HG03097 (cell line): ENCODE measurements around the gene ZSWIM9.
"Not testable (repeated sequence)": the region's sequence is repeated elsewhere in the genome, so short reads cannot be mapped to it uniquely, and the experiment has no call there.

ENCODE experiments used
- ATAC-seq: cut with Tn5 transposase; IDR thresholded peaks from one replicate; pipeline ENCODE4 v1.9.1; 2021; ENCODE audit not compliant: unreplicated experiment, low FRiP score

The ZSWIM9 gene

GRCh38 chr19:48210005-48210404, 39.5 kb downstream of the ZSWIM9 start:
- no peak for ATAC-seq

GRCh38 chr19:48213959-48214358, 43.5 kb downstream of the ZSWIM9 start:
- ATAC-seq = no peak

- no peak for ATAC-seq
These were observed 46.5 kb downstream of the ZSWIM9 start for GRCh38 chr19:48216933-48217332.

GRCh38 chr19:48218997-48219396, 48.5 kb downstream of the ZSWIM9 start:
- ATAC-seq = no peak

GRCh38 chr19:48220784-48221183, 50.3 kb downstream of the ZSWIM9 start:
- not testable (repeated sequence) for ATAC-seq

GRCh38 chr19:48221628-48222027, 51.1 kb downstream of the ZSWIM9 start:
- ATAC-seq = no peak

- ATAC-seq = no peak
These were observed 60.2 kb downstream of the ZSWIM9 start for GRCh38 chr19:48230555-48231129.

GRCh38 chr19:48237057-48237456, 66.6 kb downstream of the ZSWIM9 start:
- ATAC-seq = no peak

GRCh38 chr19:48239120-48239519, 68.6 kb downstream of the ZSWIM9 start:
- ATAC-seq = no peak

- ATAC-seq = no peak
These were observed 69.2 kb downstream of the ZSWIM9 start for GRCh38 chr19:48239582-48240141.

- ATAC-seq = not testable (repeated sequence)
These were observed 71.3 kb downstream of the ZSWIM9 start for GRCh38 chr19:48241771-48242170.

GRCh38 chr19:48244281-48244680, 73.8 kb downstream of the ZSWIM9 start:
- ATAC-seq = no peak

GRCh38 chr19:48246101-48246500, 75.6 kb downstream of the ZSWIM9 start:
- ATAC-seq = no peak

GRCh38 chr19:48247212-48247611, 76.7 kb downstream of the ZSWIM9 start:
- ATAC-seq = no peak
